Neural cell (in vitro differentiated cells): Measurements from ENCODE around the gene HUS1.

Experiments
- CTCF ChIP-seq: fragments of 450-650 bp; IDR thresholded peaks from 2 replicates; pipeline ENCODE4 v1.5.1; 2014; ENCODE audit warnings: antibody characterized with exemption, mild to moderate bottlenecking, moderate library complexity; ENCODE audit not compliant: poor library complexity, severe bottlenecking
- EP300 ChIP-seq: fragments of 450-650 bp; conservative IDR thresholded peaks from 2 replicates; pipeline ENCODE4 v1.6.1; 2014; ENCODE audit warnings: antibody characterized with exemption, mild to moderate bottlenecking, moderate library complexity; ENCODE audit not compliant: poor library complexity, severe bottlenecking
- EZH2 ChIP-seq: fragments of 200-600, 300-800 bp; shearing (Covaris generic), sonication (generic); IDR thresholded peaks from 2 replicates; pipeline ENCODE4 v1.6.1; 2014; ENCODE audit warnings: antibody characterized with exemption, low read length, borderline replicate concordance, mild to moderate bottlenecking; ENCODE audit not compliant: insufficient read depth, poor library complexity, severe bottlenecking
- MXI1 ChIP-seq: fragments of 450-650 bp; conservative IDR thresholded peaks from 2 replicates; pipeline ENCODE4 v1.6.1; 2014; ENCODE audit warnings: antibody characterized with exemption, mild to moderate bottlenecking; ENCODE audit not compliant: poor library complexity, severe bottlenecking
- POLR2AphosphoS5 ChIP-seq: IDR thresholded peaks from 2 replicates; pipeline ENCODE4 v1.6.1; 2012
- RAD21 ChIP-seq: fragments of 450-650 bp; conservative IDR thresholded peaks from 2 replicates; pipeline ENCODE4 v1.6.1; 2014; ENCODE audit warnings: antibody characterized with exemption, mild to moderate bottlenecking, moderate library complexity
- REST ChIP-seq: IDR thresholded peaks from 2 replicates; pipeline ENCODE4 v1.6.1; 2012; ENCODE audit warnings: borderline replicate concordance
- SMC3 ChIP-seq: fragments of 450-650 bp; conservative IDR thresholded peaks from 2 replicates; pipeline ENCODE4 v1.6.1; 2014; ENCODE audit warnings: antibody characterized with exemption, mild to moderate bottlenecking, moderate library complexity; ENCODE audit not compliant: poor library complexity
- TAF1 ChIP-seq: IDR thresholded peaks from 2 replicates; pipeline ENCODE4 v1.6.1; 2012; ENCODE audit warnings: low read depth

DNA sequence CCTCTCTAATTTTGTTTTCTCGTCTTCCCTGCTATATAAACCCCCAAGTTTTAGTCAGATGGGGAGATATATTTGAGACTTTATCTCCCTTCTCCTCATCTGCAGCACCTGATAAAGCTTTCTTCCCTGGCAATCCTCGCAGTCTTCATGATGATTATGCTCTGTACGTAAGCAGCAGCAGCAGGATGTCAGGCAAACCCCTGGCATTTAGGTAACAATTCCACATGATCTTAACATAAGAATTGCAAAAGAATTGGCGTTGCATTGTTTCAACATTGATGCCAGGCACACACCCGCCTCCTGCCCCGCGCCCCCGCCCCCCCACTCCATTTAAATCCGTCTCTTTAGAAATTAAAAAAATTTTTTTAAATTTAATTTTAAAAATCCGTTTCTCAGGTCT lies 37.3 kb downstream of the HUS1 start:
- TF ChIP-seq REST (no peak), CTCF (no peak), TAF1 (no peak), EZH2 (no peak), RAD21 (no peak), POLR2AphosphoS5 (no peak), SMC3 (no peak), EP300 (no peak), MXI1 (no peak)
